ENCODE measurements around the gene KCND1. TPM values are rescaled to one million over a fixed set of nuclear protein-coding genes. Genes with fewer than 3 reads are reported as not detected.
A peak's percentile ranks its signal among the peaks of the same experiment; 100 is the strongest.

KCND1 gene
- total and polyA plus RNA-seq, 2 of the 4 experiments (the other 2 are of a cell fraction): 0.36 to 1.8 TPM

DNA sequence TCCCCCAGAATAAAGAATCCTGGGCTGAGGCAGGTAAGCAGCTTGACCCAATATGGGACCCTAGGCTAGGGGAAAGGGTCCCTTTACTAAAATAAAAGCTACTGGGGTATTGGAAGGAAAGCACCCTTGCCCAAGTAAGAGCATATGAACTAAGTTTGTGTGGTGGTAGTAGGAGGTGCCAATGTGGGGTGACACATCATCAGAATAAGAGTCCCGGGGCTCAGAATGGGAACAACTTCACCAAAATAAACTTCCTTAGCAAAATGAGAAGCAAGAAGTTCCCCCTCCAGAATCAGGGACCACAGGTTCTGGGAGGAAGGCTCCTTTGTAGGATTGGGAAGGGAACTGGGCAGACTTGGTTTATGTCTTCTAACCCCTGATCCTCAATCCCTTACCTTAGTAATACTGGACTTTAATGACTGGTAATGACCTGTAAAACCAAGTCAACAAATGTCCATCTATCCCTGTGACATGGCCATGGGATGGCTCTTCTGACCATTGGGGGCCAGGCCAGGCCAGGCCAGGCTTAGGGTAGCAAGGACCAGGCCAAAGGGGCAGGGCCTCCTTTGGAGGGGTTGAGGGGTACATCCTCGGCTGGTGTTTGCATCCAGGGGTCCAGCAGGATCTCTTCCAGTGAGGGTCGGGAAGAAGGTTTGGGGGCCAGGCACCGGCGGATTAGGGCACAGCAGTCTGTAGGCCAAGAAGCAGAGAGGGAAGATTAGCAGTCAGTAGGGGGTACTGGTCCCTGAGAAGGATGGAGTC, 57.9 kb downstream of the KCND1 start:
- peak overlapping the region; percentile 28 for H2AK9ac ChIP-seq (replicated peaks; ENCODE audit: low read depth, low read length, poor library complexity)
- H3K9me1 ChIP-seq (ENCODE audit: insufficient read depth, low read length): peaks cover 8% of the 10 kb centered on the region; the same call in 1 of the 2 replicates
- ATAC-seq (ENCODE audit: low read depth) (no peak), DNase-seq (no peak)
- H4K91ac ChIP-seq (ENCODE audit: insufficient read depth, low read depth, low read length): no peak overlapping the region
- no peak overlapping the region for H3K4me2 ChIP-seq (ENCODE audit: low read depth, low read length)
- no peak overlapping the region for H2BK15ac ChIP-seq (ENCODE audit: low read depth, low read length)
- H2BK20ac ChIP-seq (ENCODE audit: low read depth, low read length): no peak overlapping the region
- H3K27ac ChIP-seq (ENCODE audit: insufficient read depth, low read length): no peak overlapping the region
- H3K27me3 ChIP-seq (ENCODE audit: control insufficient read depth, insufficient read depth, low read length): no peaks in the 10 kb centered on the region
- no peak overlapping the region for H2AK5ac ChIP-seq (ENCODE audit: low read depth, low read length)
- ChIA-PET POLR2A (ENCODE audit: unreplicated experiment) (no interaction called here), CTCF (no interaction called here)
- H3K14ac ChIP-seq (replicated peaks; ENCODE audit: low read depth, low read length): no peak overlapping the region
- H3K4me3 ChIP-seq (ENCODE audit: insufficient read depth, low read depth, low read length): no peak overlapping the region
- no peak overlapping the region for H2AFZ ChIP-seq (replicated peaks; ENCODE audit: low read length, poor library complexity)
- TF ChIP-seq CEBPB (IDR thresholded peaks at IDR 0.05; ENCODE audit: low read depth, low read length): no peak
- H3K36me3 ChIP-seq (ENCODE audit: control insufficient read depth, insufficient read depth, low read length): peaks cover 4% of the 10 kb centered on the region; the same call in 1 of the 2 replicates
- no peak overlapping the region for H4K8ac ChIP-seq (ENCODE audit: low read depth in 2 of 2, low read length in 2 of 2)
- no peaks in the 10 kb centered on the region for H4K20me1 ChIP-seq (ENCODE audit: insufficient read depth, low read length)
- no peaks in the 10 kb centered on the region for H3K9me3 ChIP-seq (ENCODE audit: control insufficient read depth, insufficient read depth, low read length)
- intact Hi-C loops (cut with micrococcal nuclease) (no loop called here), dilution Hi-C loops (cut with HindIII; ENCODE audit: low sequenced_read_pairs, unreplicated experiment) (no loop called here), in situ Hi-C loops (cut with MboI; ENCODE audit: low sequenced_read_pairs) (no loop called here)
- H3K4me1 ChIP-seq (ENCODE audit: control insufficient read depth, insufficient read depth, low read length): peaks cover 3% of the 10 kb centered on the region
- no peak overlapping the region for H4K5ac ChIP-seq (ENCODE audit: low read depth, low read length)
- peaks cover 17 to 39% of the 10 kb centered on the region in 2 experiments for H3K79me1 ChIP-seq (ENCODE audit: low read depth in 1 of 2, low read length in 2 of 2)
- no peak overlapping the region for H3K18ac ChIP-seq (ENCODE audit: low read depth, low read length)
- WGBS, 2 experiments (ENCODE audit: extremely low coverage in 2 of 2, insufficient read length in 1 of 2): 60% methylated on average over 1 of the region's 5 CpGs; no CpG with 5 or more reads in 1 of the 2 experiments
- BruUV-seq (replicated peaks): no TSS peak
- no peak overlapping the region for H3K56ac ChIP-seq (ENCODE audit: extremely low read depth, insufficient read depth, low read length)
- no peak overlapping the region for H2BK5ac ChIP-seq (ENCODE audit: low read depth, low read length, poor library complexity, severe bottlenecking)
- no peak overlapping the region for H2BK120ac ChIP-seq (ENCODE audit: low read depth, low read length)
- H3K23ac ChIP-seq (ENCODE audit: low read depth, low read length): no peak overlapping the region
- H3K9ac ChIP-seq (ENCODE audit: low read depth, low read length): no peak overlapping the region
- H3K4ac ChIP-seq (ENCODE audit: low read depth, low read length): no peak overlapping the region

Measured in IMR-90 (cell line).